ENCODE data around the gene L3MBTL2. TPM values are rescaled to one million over a fixed set of nuclear protein-coding genes. Genes with fewer than 3 reads are reported as not detected.
"Not testable (repeated sequence)": the region's sequence is repeated elsewhere in the genome, so short reads cannot be mapped to it uniquely, and the experiment has no call there.

Gene L3MBTL2
- total RNA-seq, 1 donor from 2014 or later: 25.8 TPM

DNA sequence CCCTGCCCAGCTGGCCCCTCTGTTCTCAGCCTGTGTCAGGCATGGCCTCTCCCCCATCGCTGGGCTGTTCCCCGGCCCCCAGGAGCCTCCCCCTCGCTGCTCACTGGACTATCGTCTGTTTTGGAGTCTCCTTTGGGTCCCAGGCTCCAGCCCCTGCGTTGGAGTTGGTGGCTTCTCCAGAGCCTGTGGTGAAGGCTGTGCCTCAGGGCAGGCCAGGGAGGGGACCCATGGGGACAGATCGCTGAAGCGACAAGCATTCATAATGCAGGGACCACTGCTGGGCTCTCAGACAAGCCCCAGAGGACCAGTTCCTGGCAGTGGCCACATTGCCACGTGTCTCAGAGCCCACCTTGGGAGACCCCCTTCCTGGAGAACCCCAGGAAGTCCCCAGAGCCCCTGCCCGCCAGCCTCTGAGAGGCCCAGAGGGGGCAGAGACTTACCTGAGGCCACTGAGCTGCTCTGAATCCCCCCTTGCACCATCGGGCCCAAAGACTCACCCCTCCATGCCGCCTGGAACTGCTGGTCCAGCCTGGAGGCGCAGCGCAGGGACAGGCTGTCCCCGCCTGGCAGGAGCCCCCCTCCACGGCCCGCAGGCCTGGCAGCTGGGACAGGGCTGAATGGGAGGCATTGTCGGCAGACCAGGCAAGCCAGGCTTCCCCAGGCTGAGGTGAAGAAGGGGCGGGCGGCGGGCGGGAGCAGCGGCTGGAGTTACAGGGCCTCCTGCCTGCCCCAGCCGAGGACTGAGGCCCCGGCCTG is 35.4 kb downstream of the L3MBTL2 start, which contains the start of gene CHADL:
Gene CHADL, minus strand, starts transcription at position 555 of the 756 bp plus-strand sequence. Its CDS starts 50 bp downstream, at position 505.
- no peak for DNase-seq (ENCODE audit: extremely low read depth, low read depth, low spot score)

DNA sequence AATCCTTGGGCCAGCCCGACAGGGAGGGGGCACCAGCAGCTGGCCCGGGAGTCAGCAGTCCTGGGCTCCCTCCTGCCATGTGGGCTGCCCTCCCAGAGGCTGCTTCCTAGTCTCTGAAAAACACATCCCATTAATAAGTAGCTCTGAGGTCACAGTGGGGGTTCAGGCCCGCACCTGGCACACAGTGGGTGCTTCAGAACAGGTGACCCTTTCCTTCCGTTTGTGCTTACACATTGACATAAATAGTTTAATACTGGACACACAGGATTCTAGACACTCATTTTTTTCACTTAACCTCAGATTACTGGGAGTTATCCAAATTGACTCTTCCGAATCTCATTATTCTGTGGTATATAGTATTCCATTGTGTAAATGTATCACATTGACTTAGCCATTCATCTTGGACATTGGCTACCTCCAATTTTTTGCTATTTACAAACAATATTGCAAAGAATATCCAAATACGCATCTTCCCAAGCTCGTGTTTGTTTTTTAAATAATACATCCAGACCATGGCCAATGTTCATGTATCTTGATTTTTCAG is 36.1 kb downstream of the L3MBTL2 start:
- no peak for DNase-seq (ENCODE audit: extremely low read depth, low read depth, low spot score)

DNA sequence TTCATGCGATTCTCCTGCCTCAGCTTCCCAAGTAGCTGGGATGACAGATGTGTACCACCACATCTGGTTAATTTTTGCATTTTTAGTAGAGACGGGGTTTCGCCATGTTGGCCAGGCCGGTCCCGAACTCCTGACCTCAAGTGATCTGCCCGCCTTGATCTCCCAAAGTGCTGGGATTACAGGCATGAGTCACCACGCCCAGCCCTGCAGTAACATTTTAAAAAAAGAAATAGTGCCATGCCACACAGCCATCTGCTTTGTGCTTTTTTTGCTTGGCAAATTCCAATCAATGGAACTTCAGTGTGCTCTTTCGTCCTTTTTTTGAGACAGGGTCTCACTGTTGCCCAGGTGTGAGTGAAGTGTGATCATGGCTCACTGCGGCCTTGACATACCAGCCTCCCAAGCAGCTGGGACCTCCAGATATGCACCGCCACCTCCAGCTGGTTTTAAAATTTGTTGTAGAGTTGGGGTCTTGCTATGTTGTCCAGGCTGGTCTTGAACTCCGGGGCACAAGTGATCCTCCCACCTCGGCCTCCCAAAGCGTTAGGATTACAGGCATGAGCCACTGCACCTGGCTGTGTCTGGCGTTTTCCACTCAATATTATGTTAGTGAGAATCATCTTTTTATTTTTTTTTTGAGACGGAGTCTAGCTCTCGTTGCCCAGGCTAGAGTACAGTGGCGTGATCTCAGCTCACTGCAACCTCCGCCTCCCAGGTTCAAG is 37.4 kb downstream of the L3MBTL2 start:
- DNase-seq (ENCODE audit: extremely low read depth, low read depth, low spot score): no peak

DNA sequence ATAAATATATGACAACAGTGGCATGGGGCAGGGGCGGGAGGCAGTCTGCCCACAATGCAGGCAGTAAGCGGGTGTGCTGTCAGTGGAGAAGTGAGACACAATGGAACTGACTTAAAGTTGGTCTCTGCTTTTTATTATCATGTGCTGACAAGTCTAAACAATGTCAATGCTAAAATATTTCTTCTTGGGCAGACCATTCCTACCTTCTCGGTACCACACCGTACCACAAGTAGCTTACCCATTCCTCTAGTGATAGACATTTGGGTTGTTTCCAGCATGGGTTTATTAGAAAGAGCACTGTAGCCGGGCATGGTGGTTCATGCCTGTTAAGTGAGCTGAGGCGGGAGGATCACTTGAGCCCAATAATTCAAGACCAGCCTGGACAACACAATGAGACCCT is 38.2 kb downstream of the L3MBTL2 start:
- DNase-seq (ENCODE audit: extremely low read depth, low read depth, low spot score): no peak

DNA sequence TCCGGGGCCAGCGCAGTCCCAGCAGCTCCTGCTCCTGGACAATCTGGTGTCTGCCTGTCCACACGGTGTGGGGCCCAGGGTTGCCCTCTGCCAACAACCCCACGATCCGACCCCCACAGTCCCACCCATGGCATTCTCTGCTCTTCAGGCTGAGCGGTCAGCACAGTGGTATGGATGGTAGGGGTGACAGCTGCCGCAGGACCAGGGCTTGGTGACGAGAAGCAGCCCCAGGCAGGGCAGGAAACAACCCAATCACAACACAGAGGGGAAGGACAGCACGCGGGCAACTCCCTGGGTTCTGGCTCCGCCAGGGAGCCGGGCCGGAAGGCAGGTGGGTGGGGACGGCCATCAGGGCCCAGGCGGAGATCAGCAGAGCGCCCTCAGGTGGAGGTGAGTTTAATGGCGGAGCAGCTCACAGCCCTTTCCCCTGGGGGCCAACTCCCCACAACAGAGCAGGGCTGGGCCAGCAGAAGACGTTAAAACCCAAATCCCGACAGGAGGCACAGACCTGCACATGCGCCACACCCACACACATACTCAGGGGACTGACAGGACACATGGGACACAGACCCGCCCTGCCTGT is 40.9 kb downstream of the L3MBTL2 start:
- no peak for DNase-seq (ENCODE audit: extremely low read depth, low read depth, low spot score)

DNA sequence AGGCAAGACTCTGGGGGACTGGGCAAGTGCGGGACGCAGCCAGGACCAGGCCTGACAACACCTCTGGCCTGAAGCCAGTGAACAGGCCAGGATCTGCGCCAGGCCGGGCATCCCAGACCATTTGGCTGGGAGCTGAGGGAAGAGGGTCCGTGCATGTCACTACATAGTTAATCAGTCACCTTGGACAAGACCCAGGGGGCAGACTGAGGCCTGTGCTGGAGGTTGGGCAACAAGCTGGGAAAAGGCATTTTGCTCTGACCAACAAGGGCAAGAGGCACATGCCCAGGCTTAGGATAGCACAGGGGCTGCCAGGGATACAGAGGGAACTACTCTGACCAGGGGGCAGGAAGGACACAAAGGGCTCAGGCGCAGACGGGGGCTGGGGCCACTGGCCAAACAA is 42.6 kb downstream of the L3MBTL2 start:
- no peak for DNase-seq (ENCODE audit: extremely low read depth, low read depth, low spot score)

DNA sequence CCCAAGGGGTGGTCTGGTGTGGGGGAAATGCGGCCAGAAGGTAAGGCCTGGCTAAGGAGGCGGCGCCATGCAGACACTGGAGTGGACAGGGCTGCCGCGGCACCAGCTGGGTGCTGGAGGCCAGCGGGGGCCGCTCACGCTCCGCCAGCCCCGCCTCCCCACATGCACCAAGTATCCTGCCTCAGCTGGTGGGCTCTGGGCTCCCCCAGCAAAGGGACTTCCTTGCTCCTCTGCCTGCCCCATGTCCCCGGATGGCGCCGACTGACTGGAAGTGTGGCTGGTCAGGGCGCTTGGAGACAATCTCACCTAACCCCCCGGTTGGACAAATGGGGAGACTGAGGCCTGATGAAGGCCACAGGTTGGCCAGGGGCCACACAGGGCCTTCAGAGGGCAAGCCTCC is 43.2 kb downstream of the L3MBTL2 start:
- DNase-seq (ENCODE audit: extremely low read depth, low read depth, low spot score): no peak

DNA sequence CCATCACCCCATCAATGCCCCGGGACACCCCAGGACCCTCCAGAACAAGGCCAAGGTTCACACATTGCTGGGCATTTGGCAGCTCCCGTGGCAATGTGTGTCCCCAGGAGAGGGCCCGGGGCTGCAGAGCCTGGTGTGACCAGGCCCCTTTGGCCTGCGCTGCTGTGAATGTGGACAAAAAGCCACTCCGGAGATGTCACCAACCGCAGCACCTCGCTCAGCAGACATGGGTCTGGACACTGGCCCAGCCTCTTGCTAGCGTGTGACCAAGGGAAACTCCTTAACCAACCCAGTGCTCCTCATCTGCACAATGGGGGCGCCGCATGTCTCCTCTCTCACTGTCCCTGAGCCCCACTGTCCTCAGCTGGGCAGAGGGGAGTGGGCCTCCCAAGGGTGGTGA is 43.6 kb downstream of the L3MBTL2 start:
- no peak for DNase-seq (ENCODE audit: extremely low read depth, low read depth, low spot score)

DNA sequence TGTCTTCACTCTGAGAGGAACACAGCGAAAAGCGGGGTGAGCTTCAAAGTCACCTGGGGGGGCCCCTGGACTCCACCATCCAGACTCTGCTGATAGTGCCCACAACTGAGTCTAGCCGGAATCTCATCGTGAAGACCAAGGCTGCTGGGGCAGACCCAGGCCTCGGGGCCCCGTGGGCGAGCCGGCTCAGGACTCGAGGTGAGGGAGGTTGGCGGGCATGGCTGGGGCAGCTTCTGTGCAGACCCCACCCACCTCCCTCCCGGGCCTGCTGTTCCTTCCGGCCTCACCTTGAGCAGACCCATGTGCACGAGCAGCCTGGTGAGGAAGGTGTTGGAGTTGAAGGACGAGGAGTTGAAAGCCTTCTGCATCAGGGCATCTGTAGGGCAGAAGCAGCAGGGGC is 44.3 kb downstream of the L3MBTL2 start:
- DNase-seq (ENCODE audit: extremely low read depth, low read depth, low spot score): no peak

DNA sequence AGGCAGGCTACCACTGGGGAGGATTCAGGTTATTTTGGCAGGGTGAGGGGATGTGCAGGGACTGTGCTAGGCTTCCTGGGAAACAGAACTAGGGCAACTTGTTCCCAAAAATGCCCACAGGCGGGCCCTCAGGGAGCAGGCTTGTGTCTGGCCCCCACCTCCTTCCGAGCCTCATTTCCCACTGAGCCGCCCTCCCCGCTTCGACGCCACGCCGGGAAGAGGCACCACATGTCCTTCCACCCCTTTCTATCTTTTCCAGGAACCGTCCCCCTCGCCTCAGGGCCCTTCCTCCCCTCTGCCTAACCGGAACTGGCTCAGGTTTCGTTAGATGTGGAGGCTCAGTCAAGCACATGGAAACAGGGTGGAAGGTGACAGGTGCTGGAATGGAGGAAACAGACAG is 45.0 kb downstream of the L3MBTL2 start:
- no peak for DNase-seq (ENCODE audit: extremely low read depth, low read depth, low spot score)

DNA sequence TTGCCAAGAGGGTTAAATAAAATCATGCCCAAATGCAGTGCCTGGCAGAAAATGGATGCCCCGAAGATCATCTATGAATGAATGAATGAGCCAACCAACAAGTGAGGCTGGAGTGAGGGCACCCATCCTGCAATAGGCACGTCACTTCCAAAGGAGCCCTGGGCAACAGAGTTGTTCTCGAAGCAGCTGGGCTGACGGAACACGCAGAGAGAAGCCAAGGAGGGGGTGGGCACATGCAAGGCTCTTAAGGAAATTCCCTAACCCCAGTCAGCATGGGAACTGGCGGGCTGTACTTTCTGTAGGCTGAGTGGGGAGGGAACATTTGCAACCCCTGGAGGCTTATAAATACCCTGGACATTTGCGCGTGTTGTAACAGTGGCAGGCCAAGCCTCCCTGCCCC is 47.3 kb downstream of the L3MBTL2 start:
- no peak for DNase-seq (ENCODE audit: extremely low read depth, low read depth, low spot score)

DNA sequence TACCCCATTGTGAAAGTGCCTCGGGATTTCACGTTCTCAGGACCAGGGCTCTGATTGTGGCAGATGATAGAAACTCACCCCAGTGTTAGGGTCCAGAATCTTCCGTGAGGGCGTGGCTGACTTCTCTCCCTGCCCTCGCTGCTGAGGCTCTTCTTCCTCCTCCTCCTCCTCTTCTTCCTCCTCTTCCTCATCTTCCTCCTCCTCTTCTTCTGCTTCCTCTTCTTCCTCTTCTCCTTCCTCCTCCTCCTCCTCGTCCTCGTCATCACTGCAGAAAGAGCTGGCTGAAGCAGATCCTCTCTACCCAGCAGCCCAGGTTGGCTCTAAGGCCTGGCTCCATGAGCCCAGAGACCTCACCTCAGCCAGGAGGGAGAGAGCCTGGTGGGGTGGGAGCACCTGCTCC is 49.1 kb downstream of the L3MBTL2 start:
- no peak for DNase-seq (ENCODE audit: extremely low read depth, low read depth, low spot score)

DNA sequence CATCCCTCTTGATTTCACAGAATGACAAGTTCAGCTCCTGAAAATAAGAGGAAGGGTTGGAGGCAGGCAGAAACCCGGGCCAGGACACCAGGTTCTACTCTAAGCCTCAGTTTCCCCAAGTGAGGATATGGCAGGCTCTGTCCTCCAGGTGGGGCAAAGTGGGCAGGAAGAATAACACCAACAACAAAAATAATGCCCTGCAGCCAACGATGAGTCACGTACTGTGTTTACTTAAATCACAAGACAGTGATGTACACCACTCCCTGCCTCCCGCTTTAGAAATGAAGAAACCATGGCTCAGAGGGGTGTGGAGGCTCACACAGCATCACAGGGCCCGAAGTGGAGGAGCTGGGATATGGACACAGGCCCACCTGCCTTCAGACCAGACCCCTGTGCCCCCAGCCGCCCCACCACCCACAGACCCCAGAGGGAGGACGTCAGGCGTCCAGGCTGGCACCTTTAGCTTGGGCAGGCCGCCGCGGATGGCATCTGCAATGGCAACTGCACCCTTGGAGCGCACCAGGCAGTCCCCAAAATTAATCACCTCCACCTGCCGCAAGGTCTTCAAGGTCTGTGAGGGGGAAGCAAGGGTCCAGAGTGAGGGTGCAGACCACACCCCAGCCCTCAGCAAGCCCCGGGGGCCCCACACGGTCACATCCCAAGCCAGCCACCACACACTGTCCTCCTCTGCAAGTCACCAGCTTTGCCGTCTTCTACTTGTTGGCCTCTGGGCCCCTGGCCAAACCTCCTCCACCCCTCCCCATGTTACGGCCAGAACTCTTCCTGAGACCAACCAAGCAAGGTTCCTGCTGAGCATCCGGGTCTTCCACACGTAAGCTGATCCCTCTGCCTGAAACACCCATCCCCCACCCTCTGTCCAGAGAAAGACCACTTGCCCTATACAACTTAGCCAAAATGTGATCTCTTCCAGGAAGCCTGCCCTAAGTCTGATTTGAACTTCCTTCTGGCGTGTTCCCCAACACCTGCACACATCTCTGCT is 51.4 kb downstream of the L3MBTL2 start:
- DNase-seq (ENCODE audit: extremely low read depth, low read depth, low spot score): peak; percentile 25

DNA sequence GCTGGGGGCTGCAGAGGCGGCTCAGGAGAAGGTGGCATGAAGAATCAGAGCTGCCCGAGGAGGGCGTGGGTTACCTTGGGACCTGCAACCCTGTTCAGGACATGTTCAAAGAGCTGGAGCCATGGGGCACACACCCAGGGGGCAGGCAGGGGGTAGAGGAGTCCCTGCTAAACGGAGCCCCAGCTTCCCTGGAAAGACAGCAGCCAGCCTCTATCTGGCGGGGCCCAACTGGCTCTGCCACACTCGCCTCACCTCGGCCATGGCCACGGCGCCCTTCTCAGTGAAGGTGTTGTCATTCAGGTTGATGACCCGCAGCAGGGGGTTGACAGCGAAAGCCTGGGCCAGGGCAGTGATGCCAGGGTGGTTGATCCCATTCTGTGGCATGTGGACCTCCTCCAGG is 52.6 kb downstream of the L3MBTL2 start:
- DNase-seq (ENCODE audit: extremely low read depth, low read depth, low spot score): no peak

DNA sequence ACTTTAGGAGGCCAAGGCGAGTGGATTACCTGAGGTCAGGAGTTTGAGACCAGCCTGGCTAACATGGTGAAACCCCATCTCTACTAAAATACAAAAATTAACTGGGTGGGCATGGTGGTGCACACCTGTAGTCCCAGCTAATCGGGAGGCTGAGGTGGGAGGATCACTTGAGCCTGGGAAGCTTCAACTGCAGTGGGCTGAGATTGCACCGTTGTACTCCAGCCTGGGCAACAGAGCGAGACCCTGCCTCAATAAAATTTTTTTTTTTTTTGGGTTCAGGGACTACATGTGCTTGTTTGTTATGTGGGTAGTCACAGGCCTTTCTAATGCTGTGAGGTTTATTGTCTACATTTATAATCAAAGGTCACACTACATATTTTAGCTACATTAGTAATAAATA is 54.6 kb downstream of the L3MBTL2 start:
- not testable (repeated sequence) for DNase-seq (ENCODE audit: extremely low read depth, low read depth, low spot score)

DNA sequence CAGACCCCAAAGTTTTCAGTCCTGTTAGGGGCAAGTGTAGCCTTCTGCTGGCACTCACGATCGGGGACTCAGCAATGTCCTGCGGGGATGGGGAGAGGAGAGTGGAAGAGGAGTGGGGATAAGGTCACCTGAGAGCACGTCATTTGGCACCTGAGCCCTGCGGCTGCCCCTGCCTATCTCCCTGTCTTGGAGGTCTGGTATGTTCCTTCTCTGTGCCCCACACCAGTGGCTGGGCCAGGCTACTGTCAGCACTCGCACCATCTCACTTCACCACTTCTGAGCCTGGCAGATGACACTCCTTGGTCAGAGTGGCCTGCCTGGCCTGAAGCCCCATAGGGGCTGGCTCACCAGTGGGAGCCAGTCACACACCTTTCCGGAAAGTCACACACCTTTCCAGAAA is 55.8 kb downstream of the L3MBTL2 start:
- DNase-seq (ENCODE audit: extremely low read depth, low read depth, low spot score): no peak

DNA sequence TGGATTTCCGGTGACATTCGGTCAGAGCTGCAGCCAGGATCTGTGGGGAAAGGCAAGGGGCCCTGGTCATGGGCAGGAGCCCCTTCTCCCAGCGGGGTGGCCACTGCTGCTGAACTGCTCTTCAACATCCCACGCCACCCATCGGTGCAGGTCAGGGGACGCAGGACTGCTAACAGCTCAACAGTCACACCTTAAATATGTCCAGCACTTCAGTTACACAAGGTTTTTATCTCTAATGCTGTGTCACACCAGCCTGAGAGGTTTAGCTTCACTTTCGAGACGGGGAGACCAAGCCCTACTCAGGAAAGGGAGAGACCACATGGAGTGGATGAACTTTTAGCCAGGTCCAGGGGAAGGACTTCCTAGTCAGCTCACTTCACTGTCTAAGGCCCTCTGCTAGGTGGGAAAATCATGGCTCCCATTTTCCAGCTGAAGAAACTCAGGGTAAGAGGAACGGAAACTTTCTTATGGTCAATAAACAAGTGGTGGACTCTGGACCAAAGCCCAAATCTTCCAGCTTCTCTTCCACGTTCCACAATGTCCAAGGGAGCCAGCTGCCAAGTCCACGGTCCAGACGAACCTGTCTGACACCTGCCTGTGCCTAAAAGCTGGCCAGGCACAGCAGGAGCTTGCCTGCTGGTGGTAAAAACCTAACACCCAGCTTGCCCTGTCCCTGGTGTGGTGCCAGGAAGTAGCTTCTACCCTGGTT is 56.6 kb downstream of the L3MBTL2 start:
- DNase-seq (ENCODE audit: extremely low read depth, low read depth, low spot score): no peak

DNA sequence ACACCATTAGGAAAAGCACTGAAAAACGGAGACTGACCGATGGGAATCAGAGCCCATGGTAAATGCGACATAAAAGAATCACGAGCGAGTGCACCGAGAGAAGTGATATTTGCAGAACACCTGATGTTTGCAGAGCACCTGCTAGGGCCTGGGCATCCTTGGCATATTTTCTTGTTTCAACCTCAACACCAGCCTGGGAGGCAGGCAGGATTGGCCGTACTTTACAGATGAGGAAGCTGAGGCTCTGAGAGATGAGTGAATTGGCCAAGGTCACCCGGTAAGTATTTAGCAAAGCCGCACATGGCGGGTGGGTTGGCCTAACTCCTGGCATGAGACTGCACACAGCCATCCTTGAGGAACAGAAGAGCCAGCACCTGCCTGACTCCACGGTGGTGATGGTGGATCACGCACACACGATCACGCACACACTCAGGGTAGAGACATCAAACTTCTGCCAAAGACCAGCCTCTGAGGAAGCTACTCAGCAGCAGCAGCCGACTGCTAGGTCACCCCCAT is 57.2 kb downstream of the L3MBTL2 start:
- no peak for DNase-seq (ENCODE audit: extremely low read depth, low read depth, low spot score)

DNA sequence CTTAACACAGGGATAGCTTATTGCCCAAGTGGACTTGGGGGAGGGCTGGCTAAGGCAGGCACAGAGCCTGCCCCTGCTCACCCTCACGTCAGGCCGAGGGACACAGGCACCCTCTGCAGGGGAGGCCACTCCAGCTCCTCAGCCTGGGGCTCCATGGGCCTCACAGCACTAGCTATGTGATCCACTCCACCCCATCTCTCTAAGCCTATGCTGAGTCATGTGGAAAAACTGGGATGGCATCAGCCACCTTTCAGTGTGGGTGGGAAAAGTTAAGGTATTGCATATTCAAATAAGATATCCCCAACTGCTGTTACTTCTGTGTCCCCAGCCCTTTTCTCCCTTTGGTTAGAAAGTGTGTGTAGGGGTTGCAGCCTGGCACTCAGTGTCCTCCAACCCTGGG is 58.6 kb downstream of the L3MBTL2 start:
- no peak for DNase-seq (ENCODE audit: extremely low read depth, low read depth, low spot score)

All from glomerular endothelial cell (primary cell).